Vagina (tissue), 2 donors: Measurements from ENCODE around the gene RBM17. TPM values are rescaled to one million over a fixed set of nuclear protein-coding genes. Genes with fewer than 3 reads are reported as not detected.

ENCODE experiments used
- DNase-seq, 2 donors: peaks; one replicate each; pipeline ENCODE4 v3.0.0-alpha.2; 2017; ENCODE audit errors: extremely low spot score in 2 of 2
- H3K27ac ChIP-seq: fragments of 200-600 bp; sonication (generic); one replicate; pipeline ENCODE4 v1.5.1; 2019
- H3K27me3 ChIP-seq: fragments of 200-600 bp; sonication (generic); one replicate; pipeline ENCODE4 v1.5.1; 2019
- H3K36me3 ChIP-seq, 2 donors: fragments of 200-600 bp; sonication (generic); one replicate each; pipeline ENCODE4 v1.5.1; 2017 to 2019
- H3K4me1 ChIP-seq: fragments of 200-600 bp; sonication (generic); one replicate; pipeline ENCODE4 v1.5.1; 2019
- H3K4me3 ChIP-seq, 2 donors: fragments of 200-600 bp; sonication (generic); 1 replicate in 1 of 2; 2 replicates in 1 of 2; pipeline ENCODE4 v1.5.1; 2016 to 2019
- H3K9me3 ChIP-seq: fragments of 200-600 bp; sonication (generic); one replicate; pipeline ENCODE4 v1.5.1; 2019
- CTCF ChIP-seq, 3 experiments: fragments of 450-650 bp in 2 of 3; fragments of 200-600 bp in 1 of 3; sonication (generic) in 1 of 3; IDR thresholded peaks; one replicate each; pipeline ENCODE4 v1.5.1; 2017 to 2019; ENCODE audit warnings: antibody characterized with exemption in 3 of 3, mild to moderate bottlenecking in 2 of 3, moderate library complexity in 2 of 3
- POLR2A ChIP-seq, 2 donors: fragments of 450-650 bp; IDR thresholded peaks; one replicate each; pipeline ENCODE4 v1.6.1; 2017; ENCODE audit warnings: antibody characterized with exemption in 2 of 2, mild to moderate bottlenecking in 2 of 2, moderate library complexity in 2 of 2
- POLR2AphosphoS5 ChIP-seq, 2 donors: sonication (generic); formaldehyde crosslinking; IDR thresholded peaks; one replicate each; pipeline ENCODE4 v1.9.0; 2017; ENCODE audit warnings: antibody characterized with exemption in 2 of 2, mild to moderate bottlenecking in 2 of 2, low read depth in 1 of 2; ENCODE audit not compliant: insufficient read depth in 1 of 2
- intact Hi-C: fragments of 100-400 bp; cut with DNase I; formaldehyde crosslinking; loops from one replicate; pipeline ENCODE4 v1.15.1; 2023
- total RNA-seq: library from RNA; depleted of rRNA; stranded (reverse); fragments of >200 nt; gene quantifications from one replicate; pipeline ENCODE4 v1.2.3, GENCODE V29; 2016

The RBM17 gene
- total RNA-seq, 1 donor from 2014 or later = 50.6 TPM

- intact Hi-C loops = no loop called here
- peak; percentile 9 to 55 (median 50) for TF ChIP-seq CTCF (IDR thresholded peaks at IDR 0.05)
- peak in 1 of 2 donors; percentile 14 for TF ChIP-seq POLR2AphosphoS5 (IDR thresholded peaks at IDR 0.05; ENCODE audit: insufficient read depth in 1 of 2, low read depth in 1 of 2)
- TF ChIP-seq POLR2A (IDR thresholded peaks at IDR 0.05) = no peak
- Histone ChIP-seq H3K36me3 (no peaks in the 10 kb centered on the region), H3K27ac (peak overlapping the region; percentile 67), H3K9me3 (no peaks in the 10 kb centered on the region), H3K27me3 (no peaks in the 10 kb centered on the region), H3K4me3 (no peak overlapping the region), H3K4me1 (peaks cover 24% of the 10 kb centered on the region)
- DNase-seq = no peak
Observed at GRCh38 chr10:6151087-6151977, 62.5 kb downstream of the RBM17 start.

GRCh38 chr10:6153845-6154244 lies 65.0 kb downstream of the RBM17 start:
- TF ChIP-seq POLR2AphosphoS5 (IDR thresholded peaks at IDR 0.05; ENCODE audit: insufficient read depth in 1 of 2, low read depth in 1 of 2) = no peak
- no peak for TF ChIP-seq POLR2A (IDR thresholded peaks at IDR 0.05)
- no peak for TF ChIP-seq CTCF (IDR thresholded peaks at IDR 0.05)
- DNase-seq = no peak
- peaks cover 23% of the 10 kb centered on the region for H3K4me1 ChIP-seq
- H3K27ac ChIP-seq = peak overlapping the region; percentile 77
- no peak overlapping the region for H3K4me3 ChIP-seq
- no peaks in the 10 kb centered on the region for H3K27me3 ChIP-seq
- intact Hi-C loops = no loop called here
- no peaks in the 10 kb centered on the region for H3K9me3 ChIP-seq
- H3K36me3 ChIP-seq = no peaks in the 10 kb centered on the region

GRCh38 chr10:6154566-6154965 lies 65.7 kb downstream of the RBM17 start:
- H3K27ac ChIP-seq = peak overlapping the region; percentile 77
- H3K36me3 ChIP-seq = no peaks in the 10 kb centered on the region
- no peaks in the 10 kb centered on the region for H3K9me3 ChIP-seq
- intact Hi-C loops = no loop called here
- H3K27me3 ChIP-seq = no peaks in the 10 kb centered on the region
- no peak for DNase-seq
- no peak for TF ChIP-seq POLR2AphosphoS5 (IDR thresholded peaks at IDR 0.05; ENCODE audit: insufficient read depth in 1 of 2, low read depth in 1 of 2)
- H3K4me1 ChIP-seq = peaks cover 23% of the 10 kb centered on the region
- H3K4me3 ChIP-seq = no peak overlapping the region

GRCh38 chr10:6158276-6158675 lies 69.4 kb downstream of the RBM17 start:
- Histone ChIP-seq H3K27me3 (no peaks in the 10 kb centered on the region), H3K27ac (peak overlapping the region; percentile 77)
- intact Hi-C loops = no loop called here

GRCh38 chr10:6161921-6162320 lies 73.1 kb downstream of the RBM17 start:
- Histone ChIP-seq H3K9me3 (no peaks in the 10 kb centered on the region), H3K27ac (peak overlapping the region; percentile 96), H3K4me1 (peaks cover 33% of the 10 kb centered on the region), H3K36me3 (no peaks in the 10 kb centered on the region), H3K27me3 (no peaks in the 10 kb centered on the region), H3K4me3 (no peak overlapping the region)
- peak in 1 of 2 donors; percentile 83 for DNase-seq
- TF ChIP-seq POLR2AphosphoS5 (IDR thresholded peaks at IDR 0.05; ENCODE audit: insufficient read depth in 1 of 2, low read depth in 1 of 2) (no peak), CTCF (IDR thresholded peaks at IDR 0.05) (no peak), POLR2A (IDR thresholded peaks at IDR 0.05) (no peak)
- intact Hi-C loops = no loop called here

More at GRCh38 chr10:6158276-6158675, 69.4 kb downstream of the RBM17 start:
- Histone ChIP-seq H3K4me1 (peaks cover 21% of the 10 kb centered on the region), H3K36me3 (no peaks in the 10 kb centered on the region), H3K4me3 (no peak overlapping the region), H3K9me3 (no peaks in the 10 kb centered on the region)
- DNase-seq = no peak
- TF ChIP-seq CTCF (IDR thresholded peaks at IDR 0.05) (no peak), POLR2AphosphoS5 (IDR thresholded peaks at IDR 0.05; ENCODE audit: insufficient read depth in 1 of 2, low read depth in 1 of 2) (no peak), POLR2A (IDR thresholded peaks at IDR 0.05) (no peak)
